Measurements from ENCODE around the gene SPRYD3. TPM values are rescaled to one million over a fixed set of nuclear protein-coding genes. Genes with fewer than 3 reads are reported as not detected.
A peak's percentile ranks its signal among the peaks of the same experiment; 100 is the strongest.
"Not testable (repeated sequence)": the region's sequence is repeated elsewhere in the genome, so short reads cannot be mapped to it uniquely, and the experiment has no call there.

The SPRYD3 gene
- total RNA-seq, 1 donor = 26.8 TPM

- Histone ChIP-seq H3K79me2 (ENCODE audit: insufficient read depth, low read length) (no peaks in the 10 kb centered on the region), H3K9me3 (ENCODE audit: low read depth, low read length) (no peaks in the 10 kb centered on the region), H3K4me2 (ENCODE audit: insufficient read depth, low read length) (peak overlapping the region; percentile 77), H2AFZ (ENCODE audit: low read length) (peak overlapping the region; percentile 76), H3K4me3 (ENCODE audit: insufficient read depth, low read length) (peak overlapping the region; percentile 79), H3K27ac (ENCODE audit: low read depth, low read length) (peak overlapping the region; percentile 92), H3K36me3 (ENCODE audit: insufficient read depth, low read length) (peaks cover 13% of the 10 kb centered on the region), H3K4me1 (ENCODE audit: insufficient read depth, low read length) (peaks cover 36% of the 10 kb centered on the region), H4K20me1 (ENCODE audit: insufficient read depth, low read length) (no peaks in the 10 kb centered on the region), H3K27me3 (ENCODE audit: insufficient read depth, low read length) (no peaks in the 10 kb centered on the region)
- TF ChIP-seq CTCF (IDR thresholded peaks at IDR 0.05; ENCODE audit: extremely low read depth, low read depth, low read length) = no peak
- no peak for DNase-seq (ENCODE audit: insufficient read length, low spot score, missing footprints)
These were observed 18.0 kb upstream of the SPRYD3 start for GRCh38 chr12:53097207-53097563.

GRCh38 chr12:53096759-53097158 lies 17.6 kb upstream of the SPRYD3 start:
- H3K36me3 ChIP-seq (ENCODE audit: insufficient read depth, low read length) = peaks cover 10% of the 10 kb centered on the region
- H3K27me3 ChIP-seq (ENCODE audit: insufficient read depth, low read length) = no peaks in the 10 kb centered on the region
- no peak for TF ChIP-seq CTCF (IDR thresholded peaks at IDR 0.05; ENCODE audit: extremely low read depth, low read depth, low read length)
- peak; percentile 69 for DNase-seq (ENCODE audit: insufficient read length, low spot score, missing footprints)
- H3K79me2 ChIP-seq (ENCODE audit: insufficient read depth, low read length) = no peaks in the 10 kb centered on the region
- peak overlapping the region; percentile 76 for H2AFZ ChIP-seq (ENCODE audit: low read length)
- H3K4me2 ChIP-seq (ENCODE audit: insufficient read depth, low read length) = peak overlapping the region; percentile 77
- peak overlapping the region; percentile 92 for H3K27ac ChIP-seq (ENCODE audit: low read depth, low read length)
- peak overlapping the region; percentile 79 for H3K4me3 ChIP-seq (ENCODE audit: insufficient read depth, low read length)
- peaks cover 36% of the 10 kb centered on the region for H3K4me1 ChIP-seq (ENCODE audit: insufficient read depth, low read length)
- H4K20me1 ChIP-seq (ENCODE audit: insufficient read depth, low read length) = no peaks in the 10 kb centered on the region
- no peaks in the 10 kb centered on the region for H3K9me3 ChIP-seq (ENCODE audit: low read depth, low read length)

GRCh38 chr12:53096089-53096741 lies 17.0 kb upstream of the SPRYD3 start:
- Histone ChIP-seq H3K36me3 (ENCODE audit: insufficient read depth, low read length) (peaks cover 9% of the 10 kb centered on the region), H3K4me3 (ENCODE audit: insufficient read depth, low read length) (peak overlapping the region; percentile 79), H3K27me3 (ENCODE audit: insufficient read depth, low read length) (no peaks in the 10 kb centered on the region), H2AFZ (ENCODE audit: low read length) (peak overlapping the region; percentile 56), H3K4me1 (ENCODE audit: insufficient read depth, low read length) (peaks cover 36% of the 10 kb centered on the region), H3K79me2 (ENCODE audit: insufficient read depth, low read length) (no peaks in the 10 kb centered on the region), H4K20me1 (ENCODE audit: insufficient read depth, low read length) (no peaks in the 10 kb centered on the region), H3K9me3 (ENCODE audit: low read depth, low read length) (no peaks in the 10 kb centered on the region), H3K4me2 (ENCODE audit: insufficient read depth, low read length) (peak overlapping the region; percentile 77), H3K27ac (ENCODE audit: low read depth, low read length) (peak overlapping the region; percentile 92)
- no peak for TF ChIP-seq CTCF (IDR thresholded peaks at IDR 0.05; ENCODE audit: extremely low read depth, low read depth, low read length)
- peak; percentile 95 for DNase-seq (ENCODE audit: insufficient read length, low spot score, missing footprints)

- not testable (repeated sequence) for DNase-seq (ENCODE audit: insufficient read length, low spot score, missing footprints); H3K36me3 ChIP-seq (ENCODE audit: insufficient read depth, low read length); H3K4me2 ChIP-seq (ENCODE audit: insufficient read depth, low read length); H3K27me3 ChIP-seq (ENCODE audit: insufficient read depth, low read length); H3K4me3 ChIP-seq (ENCODE audit: insufficient read depth, low read length); H2AFZ ChIP-seq (ENCODE audit: low read length); H3K9me3 ChIP-seq (ENCODE audit: low read depth, low read length); H4K20me1 ChIP-seq (ENCODE audit: insufficient read depth, low read length); H3K79me2 ChIP-seq (ENCODE audit: insufficient read depth, low read length)
- Histone ChIP-seq H3K4me1 (ENCODE audit: insufficient read depth, low read length) (peaks cover 36% of the 10 kb centered on the region), H3K27ac (ENCODE audit: low read depth, low read length) (peak overlapping the region; percentile 92)
These were observed 16.4 kb upstream of the SPRYD3 start for GRCh38 chr12:53095596-53095895.

GRCh38 chr12:53094796-53095595 lies 15.8 kb upstream of the SPRYD3 start:
- not testable (repeated sequence) for H3K27me3 ChIP-seq (ENCODE audit: insufficient read depth, low read length); H3K79me2 ChIP-seq (ENCODE audit: insufficient read depth, low read length); H3K4me3 ChIP-seq (ENCODE audit: insufficient read depth, low read length); H3K4me2 ChIP-seq (ENCODE audit: insufficient read depth, low read length); H3K36me3 ChIP-seq (ENCODE audit: insufficient read depth, low read length); DNase-seq (ENCODE audit: insufficient read length, low spot score, missing footprints); H3K9me3 ChIP-seq (ENCODE audit: low read depth, low read length); H2AFZ ChIP-seq (ENCODE audit: low read length); H4K20me1 ChIP-seq (ENCODE audit: insufficient read depth, low read length); H3K27ac ChIP-seq (ENCODE audit: low read depth, low read length)
- peaks cover 36% of the 10 kb centered on the region for H3K4me1 ChIP-seq (ENCODE audit: insufficient read depth, low read length)

Measured in osteoblast (primary cell).